Activated CD4-positive, CD25-positive, alpha-beta regulatory T cell (primary cell): ENCODE data around the gene OTULINL.
"Not testable (repeated sequence)": the region's sequence is repeated elsewhere in the genome, so short reads cannot be mapped to it uniquely, and the experiment has no call there.

Experiments used
- DNase-seq, 4 experiments: peaks; one replicate each; lab custom pipeline; 2025; lab: John Stamatoyannopoulos, UW

The OTULINL gene

DNA sequence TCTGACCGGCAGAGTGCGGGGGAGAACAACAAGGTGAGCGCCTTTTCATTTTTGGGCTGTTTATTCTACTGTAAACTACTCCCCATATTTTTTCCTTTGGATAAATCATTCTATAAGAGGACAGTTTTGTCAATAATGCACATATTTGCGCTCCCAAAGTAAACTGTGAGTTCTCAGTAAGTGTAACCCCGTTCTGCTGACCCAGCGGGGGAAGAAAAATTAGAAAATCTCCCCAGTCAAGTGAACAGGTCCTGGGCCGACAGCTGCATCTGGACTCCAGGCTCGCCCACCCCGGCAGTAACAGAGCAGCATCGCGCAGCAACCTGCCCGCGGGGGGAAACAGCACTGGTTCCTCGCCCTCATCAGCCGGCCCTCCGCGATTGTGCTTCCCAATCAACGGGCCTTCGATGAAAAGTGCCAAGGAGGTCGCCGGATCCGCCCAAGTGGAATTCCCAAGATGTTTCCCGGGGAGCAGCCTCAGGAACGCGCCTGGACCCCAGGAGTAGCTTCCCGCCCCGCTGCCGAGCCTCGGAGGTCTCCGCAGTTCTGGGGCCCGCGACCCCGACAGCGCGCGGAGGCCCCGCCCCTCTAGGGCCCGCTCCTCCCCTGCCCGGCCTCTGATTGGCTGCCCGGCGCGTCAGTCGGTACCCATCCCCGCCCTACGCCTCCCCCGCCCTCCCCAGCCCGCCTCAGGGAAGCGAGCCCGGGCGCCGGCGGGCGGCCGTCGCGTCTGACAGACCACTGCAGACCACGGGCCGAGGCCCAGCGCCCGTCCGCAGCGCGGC is at the start of gene OTULINL:
TSS of gene OTULINL (plus strand) at position 687 of the 785 bp plus-strand sequence. CDS start 103 bp downstream, outside the sequence.
- peak; percentile 79 to 84 (median 82) for DNase-seq

- DNase-seq, result no peak
These were observed 49.4 kb upstream of the OTULINL start for GRCh38 chr5:14532180-14532579.

DNA sequence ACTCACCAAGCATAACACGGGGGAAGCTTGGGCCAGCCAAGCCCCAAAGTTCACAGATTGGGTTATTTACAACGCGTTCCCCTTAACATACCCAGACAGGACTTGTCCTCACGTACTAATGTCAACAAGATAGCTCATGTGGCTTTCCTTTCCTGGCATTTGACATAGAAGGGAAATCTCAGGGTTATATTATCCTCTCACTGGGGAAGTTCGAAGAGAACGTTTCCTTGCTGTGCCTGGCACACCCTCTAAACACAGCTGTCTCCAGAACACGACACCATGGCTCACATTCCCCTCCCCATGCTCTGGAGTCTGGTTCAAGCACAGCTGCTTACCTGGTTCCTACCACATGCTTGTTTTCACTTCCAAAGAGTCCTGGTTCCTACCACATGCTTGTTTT is 46.8 kb upstream of the OTULINL start:
- DNase-seq, result no peak

DNA sequence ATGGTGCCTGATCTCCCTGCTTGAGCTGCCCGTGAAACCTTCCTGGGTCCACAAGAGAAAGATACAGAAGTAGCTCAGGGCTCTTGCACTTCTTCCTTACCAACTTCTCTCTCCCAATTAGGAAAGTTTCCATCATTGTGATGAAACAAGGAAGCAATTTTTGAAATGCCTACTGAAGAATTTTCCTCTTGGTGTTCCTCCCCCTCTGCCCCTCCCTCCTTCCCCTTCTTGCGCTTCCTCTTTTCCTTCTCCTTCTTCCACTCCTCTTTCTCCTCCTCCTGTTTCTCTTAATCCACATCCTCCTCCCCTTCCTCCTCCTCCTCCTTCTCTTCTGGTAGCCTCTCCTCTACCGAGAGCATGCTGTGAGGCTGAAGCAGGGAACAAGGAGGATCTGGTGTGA is 36.3 kb upstream of the OTULINL start:
- DNase-seq, result no peak

GRCh38 chr5:14545862-14546261 is 35.7 kb upstream of the OTULINL start:
- no peak for DNase-seq

GRCh38 chr5:14547666-14548065 is 33.9 kb upstream of the OTULINL start:
- no peak for DNase-seq

GRCh38 chr5:14551211-14551610 is 30.4 kb upstream of the OTULINL start:
- no peak for DNase-seq

GRCh38 chr5:14552017-14552416 is 29.6 kb upstream of the OTULINL start:
- no peak for DNase-seq

DNA sequence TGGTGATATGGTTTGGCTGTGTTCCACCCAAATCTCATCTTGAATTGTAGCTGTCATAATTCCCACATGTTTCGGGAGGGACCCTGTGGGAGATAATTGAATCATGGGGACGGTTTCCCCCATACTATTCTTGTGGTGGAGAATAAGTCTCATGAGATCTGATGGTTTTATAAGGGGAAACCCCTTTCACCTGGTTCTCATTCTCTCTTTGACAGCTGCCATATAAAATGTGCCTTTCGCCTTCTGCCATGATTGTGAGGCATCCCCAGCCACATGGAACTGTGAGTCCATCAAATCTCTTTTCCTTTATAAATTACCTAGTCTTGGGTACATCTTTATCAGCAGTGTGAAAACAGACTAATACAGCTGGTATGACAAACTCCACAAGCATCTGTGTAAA is 27.3 kb upstream of the OTULINL start:
- DNase-seq, result not testable (repeated sequence)

DNA sequence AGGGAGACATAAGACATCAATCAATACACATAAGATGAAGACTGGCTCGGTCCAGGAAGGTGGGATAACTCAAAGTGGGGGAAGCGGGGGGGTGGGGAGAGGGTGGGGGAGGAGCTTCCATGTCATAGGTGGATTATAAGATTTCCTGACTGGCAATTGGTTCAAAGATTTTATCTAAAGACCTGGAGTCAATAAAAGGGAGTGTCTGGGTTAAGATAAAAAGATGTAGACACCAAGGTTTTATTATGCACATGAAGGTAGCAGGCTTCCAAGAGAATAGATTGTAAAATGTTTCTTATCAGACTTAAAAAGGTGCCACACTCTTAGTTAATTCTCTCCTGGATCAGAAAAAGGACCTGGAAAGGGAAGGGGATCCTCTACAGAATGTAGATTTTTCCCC is 25.6 kb upstream of the OTULINL start:
- no peak for DNase-seq

DNA sequence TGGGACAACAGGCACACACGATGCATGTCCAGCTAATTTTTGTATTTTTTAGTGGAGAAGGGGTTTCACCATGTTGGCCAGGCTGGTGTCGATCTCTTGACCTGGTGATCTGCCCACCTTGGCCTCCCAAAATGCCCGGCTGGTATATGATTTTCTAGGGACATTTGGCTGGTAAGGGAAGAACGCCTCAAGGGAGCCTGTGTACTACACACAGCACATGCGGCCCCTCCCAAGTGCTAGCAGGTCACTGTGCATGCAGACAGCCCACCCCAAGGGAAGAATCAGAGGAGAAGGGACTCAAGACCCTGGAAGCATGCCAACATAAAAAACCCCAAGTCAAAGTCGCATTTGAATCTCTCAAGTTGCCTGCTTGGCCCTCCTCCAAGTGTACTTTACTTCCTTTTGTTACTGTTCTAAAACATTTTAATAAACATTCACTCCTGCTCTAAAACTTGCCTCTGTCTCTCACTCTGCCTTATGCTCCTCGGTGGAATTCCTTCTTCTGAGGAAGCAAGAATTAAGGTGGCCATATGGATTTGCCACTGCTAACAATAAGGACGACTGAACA is 24.3 kb upstream of the OTULINL start:
- no peak for DNase-seq

GRCh38 chr5:14557791-14558415 is 23.7 kb upstream of the OTULINL start:
- DNase-seq, result no peak

- no peak for DNase-seq
These were observed 21.4 kb upstream of the OTULINL start for GRCh38 chr5:14560091-14560595.

- DNase-seq, result no peak
These were observed 19.9 kb upstream of the OTULINL start for GRCh38 chr5:14561741-14562140.

- no peak for DNase-seq
These were observed 13.3 kb upstream of the OTULINL start for GRCh38 chr5:14568333-14568732.

- no peak for DNase-seq
These were observed 11.5 kb upstream of the OTULINL start for GRCh38 chr5:14569948-14570691.

DNA sequence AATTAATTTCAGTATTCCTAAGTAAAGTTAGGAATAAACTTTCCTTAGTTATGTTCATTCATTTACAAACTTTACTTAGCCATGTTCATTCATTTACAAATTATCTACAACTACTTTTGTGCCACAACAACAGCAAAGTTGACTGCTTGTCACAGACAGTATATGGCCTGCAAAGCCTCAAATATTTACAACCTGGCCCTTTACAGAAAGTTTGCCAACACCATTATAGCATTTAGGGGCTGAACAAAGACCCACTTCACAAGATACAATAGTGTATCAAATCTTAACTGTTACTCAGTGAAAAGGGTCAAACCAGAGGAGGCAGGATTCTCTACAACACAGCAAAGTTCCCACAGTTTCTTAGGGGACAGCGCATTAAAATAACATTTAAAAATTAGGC is 9.7 kb upstream of the OTULINL start:
- DNase-seq, result no peak

DNA sequence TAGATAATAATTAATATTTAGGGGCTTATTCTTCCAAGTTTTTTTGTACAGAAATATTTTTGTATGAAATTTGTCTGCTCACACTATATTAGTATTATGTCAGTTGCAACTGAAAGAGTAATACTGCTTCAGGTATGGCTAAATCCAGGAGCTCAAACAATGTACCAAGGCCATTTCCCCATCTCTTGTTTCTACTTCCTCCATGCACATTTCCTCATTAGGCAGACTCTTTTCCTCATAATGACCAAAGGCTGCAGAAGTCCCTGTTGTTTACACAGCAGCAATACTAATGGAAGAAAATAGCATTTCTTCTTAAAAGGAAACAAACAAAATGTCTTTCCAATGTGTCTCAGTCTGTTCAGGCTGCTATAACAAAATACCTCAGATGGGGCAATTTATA is 9.2 kb upstream of the OTULINL start:
- no peak for DNase-seq

- no peak for DNase-seq
These were observed 8.8 kb upstream of the OTULINL start for GRCh38 chr5:14572836-14573235.

- DNase-seq, result no peak
These were observed 7.5 kb upstream of the OTULINL start for GRCh38 chr5:14574096-14574495.

- no peak for DNase-seq
These were observed 6.6 kb upstream of the OTULINL start for GRCh38 chr5:14574891-14575508.

DNA sequence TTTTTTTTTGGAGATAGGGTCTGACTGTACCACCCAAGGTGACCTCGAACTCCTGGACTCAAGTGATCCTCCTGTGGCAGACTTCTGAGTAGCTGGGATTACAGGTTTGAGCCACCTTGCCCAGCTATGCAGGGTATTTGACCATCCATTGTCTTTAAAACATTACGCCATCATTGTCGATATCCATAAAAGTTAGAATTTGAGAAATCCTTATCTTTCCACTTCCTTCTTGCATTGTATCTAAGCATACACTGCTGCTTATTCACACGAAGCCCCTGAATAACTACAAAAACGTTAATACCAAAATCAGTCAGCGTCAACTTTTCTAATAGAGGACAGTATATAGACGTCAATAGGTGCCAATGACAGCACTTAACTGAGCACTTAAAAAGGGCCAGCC is 5.4 kb upstream of the OTULINL start:
- no peak for DNase-seq
